HEK293T (cell line): Measurements from ENCODE around the gene TFF2.

Experiments used
- CTCF ChIA-PET: fragments of 350-600 bp; formaldehyde crosslinking; extraction: SDS; loops from one replicate; lab custom pipeline; 2021; ENCODE audit warnings: antibody characterized with exemption, inconsistent platforms; lab: Yijun Ruan, JAX
- POLR2A ChIA-PET: fragments of 350-600 bp; formaldehyde crosslinking; extraction: SDS; loops from one replicate; lab custom pipeline; 2020; ENCODE audit warnings: antibody characterized with exemption, inconsistent platforms; lab: Yijun Ruan, JAX
- DNase-seq: peaks from one replicate; pipeline ENCODE4 v3.0.0; 2012; ENCODE audit warnings: mixed read lengths; ENCODE audit errors: extremely low spot score
- ARNT ChIP-seq: fragments of 450-650 bp; IDR thresholded peaks from 2 replicates; pipeline ENCODE4 v1.6.1; 2017; ENCODE audit warnings: mild to moderate bottlenecking
- BHLHE40 ChIP-seq: fragments of 450-650 bp; IDR thresholded peaks from 2 replicates; pipeline ENCODE4 v1.6.1; 2016; ENCODE audit warnings: mild to moderate bottlenecking, moderate library complexity, borderline replicate concordance
- CTBP1 ChIP-seq: fragments of 450-650 bp; IDR thresholded peaks from 2 replicates; pipeline ENCODE4 v1.6.1; 2016; ENCODE audit warnings: borderline replicate concordance
- ELF4 ChIP-seq: fragments of 450-650 bp; IDR thresholded peaks from 2 replicates; pipeline ENCODE4 v1.6.1; 2017; ENCODE audit warnings: antibody characterized with exemption
- FOXA1 ChIP-seq: fragments of 450-650 bp; IDR thresholded peaks from 2 replicates; pipeline ENCODE4 v1.6.1; 2016; ENCODE audit warnings: mild to moderate bottlenecking
- FOXK2 ChIP-seq: fragments of 450-650 bp; IDR thresholded peaks from 2 replicates; pipeline ENCODE4 v1.6.1; 2016; ENCODE audit warnings: mild to moderate bottlenecking
- FOXM1 ChIP-seq: fragments of 450-650 bp; IDR thresholded peaks from 2 replicates; pipeline ENCODE4 v1.6.1; 2017; ENCODE audit warnings: mild to moderate bottlenecking, borderline replicate concordance
- HDGF ChIP-seq: fragments of 450-650 bp; IDR thresholded peaks from 2 replicates; pipeline ENCODE4 v1.6.1; 2017; ENCODE audit warnings: antibody characterized with exemption, borderline replicate concordance
- L3MBTL2 ChIP-seq: fragments of 450-650 bp; conservative IDR thresholded peaks from 2 replicates; pipeline ENCODE4 v1.6.1; 2016; ENCODE audit warnings: mild to moderate bottlenecking
- LEF1 ChIP-seq: fragments of 450-650 bp; IDR thresholded peaks from 2 replicates; pipeline ENCODE4 v1.6.1; 2017; ENCODE audit warnings: mild to moderate bottlenecking, borderline replicate concordance
- NFRKB ChIP-seq: fragments of 450-650 bp; IDR thresholded peaks from 2 replicates; pipeline ENCODE4 v1.6.1; 2016; ENCODE audit warnings: mild to moderate bottlenecking, moderate library complexity
- PKNOX1 ChIP-seq: fragments of 450-650 bp; IDR thresholded peaks from 2 replicates; pipeline ENCODE4 v1.6.1; 2016
- SP1 ChIP-seq: fragments of 450-650 bp; IDR thresholded peaks from 2 replicates; pipeline ENCODE4 v1.6.1; 2017
- SUZ12 ChIP-seq: fragments of 450-650 bp; IDR thresholded peaks from 2 replicates; pipeline ENCODE4 v1.6.1; 2016; ENCODE audit warnings: mild to moderate bottlenecking
- TARDBP ChIP-seq: fragments of 450-650 bp; IDR thresholded peaks from 2 replicates; pipeline ENCODE4 v1.6.1; 2016
- ZNF384 ChIP-seq: fragments of 450-650 bp; IDR thresholded peaks from 2 replicates; pipeline ENCODE4 v1.6.1; 2016

The TFF2 gene

DNA sequence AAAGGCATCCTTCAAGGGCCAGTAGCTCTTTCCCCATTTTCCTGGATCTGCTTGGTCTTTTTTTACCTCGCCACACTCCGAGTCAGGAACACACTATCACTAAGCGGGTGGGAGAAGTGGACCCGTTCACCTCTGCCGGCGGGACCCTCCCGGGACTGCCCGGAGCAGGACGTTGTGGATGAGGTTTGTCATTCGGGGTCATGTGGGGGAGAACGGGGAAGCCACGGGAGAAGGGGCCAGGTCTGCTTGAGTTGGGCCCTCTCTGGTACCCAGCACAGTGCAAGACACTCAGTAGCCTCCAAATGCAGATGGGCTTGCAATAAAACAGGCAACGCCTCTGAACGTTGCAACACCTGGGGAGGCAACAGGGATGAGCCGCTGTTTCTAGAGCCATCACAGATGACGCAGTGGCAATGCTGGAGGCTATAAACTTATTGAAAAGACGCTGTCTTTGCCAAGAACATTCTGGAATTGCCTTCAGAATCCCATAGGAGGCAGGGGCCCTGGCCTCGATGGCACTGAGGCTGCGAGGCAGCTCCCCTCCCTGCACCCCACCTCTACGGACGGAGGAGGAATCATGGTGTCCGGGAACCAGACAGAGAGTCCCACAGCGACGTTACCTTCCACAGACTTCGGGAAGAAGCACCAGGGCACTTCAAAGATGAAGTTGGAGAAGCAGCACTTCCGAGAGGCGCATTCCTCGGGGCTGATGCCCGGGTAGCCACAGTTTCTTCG is 3.8 kb downstream of the TFF2 start:
- CTCF ChIA-PET, result no interaction called here
- POLR2A ChIA-PET, result no interaction called here
- TF ChIP-seq TARDBP (no peak), SUZ12 (no peak), NFRKB (no peak), LEF1 (no peak), FOXM1 (no peak), ZNF384 (no peak), CTBP1 (no peak), ELF4 (no peak), BHLHE40 (no peak), SP1 (no peak), L3MBTL2 (no peak)
- no peak for DNase-seq

DNA sequence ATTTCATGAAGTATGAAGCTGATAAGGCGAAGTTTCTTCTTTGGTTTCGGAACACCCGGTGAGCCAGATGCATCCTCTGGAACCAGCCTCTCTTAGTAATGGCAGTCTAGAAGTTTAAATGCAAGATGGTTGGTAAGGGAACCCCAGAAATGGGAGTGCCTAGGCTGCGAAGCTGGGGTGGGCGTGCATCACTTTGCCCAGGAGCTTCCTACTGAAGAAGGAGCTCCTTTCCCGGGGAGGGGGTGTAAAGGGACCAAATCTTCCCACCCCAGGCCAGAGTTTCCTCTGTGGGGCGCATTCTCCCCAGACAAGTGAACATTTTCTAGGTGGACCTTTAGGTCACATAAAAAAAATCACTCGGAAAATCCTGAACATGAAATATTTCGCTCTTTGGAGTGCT is 4.4 kb downstream of the TFF2 start:
- TF ChIP-seq ARNT, result no peak
- no peak for TF ChIP-seq FOXK2
- no peak for TF ChIP-seq SP1
- no peak for TF ChIP-seq BHLHE40
- TF ChIP-seq TARDBP, result no peak
- no peak for TF ChIP-seq L3MBTL2
- no peak for TF ChIP-seq LEF1
- no peak for TF ChIP-seq HDGF
- no peak for TF ChIP-seq SUZ12
- no peak for TF ChIP-seq FOXM1
- no peak for TF ChIP-seq ZNF384
- no peak for DNase-seq
- CTCF ChIA-PET, result no interaction called here
- POLR2A ChIA-PET, result no interaction called here

DNA sequence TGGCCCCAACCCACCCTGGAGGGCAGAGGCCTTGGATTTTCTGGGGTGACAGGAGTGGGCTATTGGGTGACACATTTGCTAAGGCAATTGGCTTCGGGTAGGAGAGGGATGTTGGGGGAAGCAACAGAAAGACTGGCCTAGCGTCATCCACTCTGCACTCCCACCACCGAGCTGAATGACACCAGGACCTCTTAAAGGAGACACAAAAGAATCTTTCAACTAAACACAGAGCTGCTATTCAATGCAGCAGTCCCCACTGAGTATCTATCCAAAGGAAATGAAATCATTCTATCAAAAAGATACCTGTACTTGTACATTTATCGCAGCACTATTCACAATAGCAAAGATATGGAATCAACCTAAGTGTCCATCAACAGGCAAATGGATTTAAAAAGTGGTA is 6.2 kb downstream of the TFF2 start:
- POLR2A ChIA-PET, result no interaction called here
- TF ChIP-seq NFRKB (no peak), PKNOX1 (no peak), FOXA1 (no peak), HDGF (no peak), BHLHE40 (no peak), FOXM1 (no peak), ELF4 (no peak)
- CTCF ChIA-PET, result no interaction called here
- DNase-seq, result no peak

DNA sequence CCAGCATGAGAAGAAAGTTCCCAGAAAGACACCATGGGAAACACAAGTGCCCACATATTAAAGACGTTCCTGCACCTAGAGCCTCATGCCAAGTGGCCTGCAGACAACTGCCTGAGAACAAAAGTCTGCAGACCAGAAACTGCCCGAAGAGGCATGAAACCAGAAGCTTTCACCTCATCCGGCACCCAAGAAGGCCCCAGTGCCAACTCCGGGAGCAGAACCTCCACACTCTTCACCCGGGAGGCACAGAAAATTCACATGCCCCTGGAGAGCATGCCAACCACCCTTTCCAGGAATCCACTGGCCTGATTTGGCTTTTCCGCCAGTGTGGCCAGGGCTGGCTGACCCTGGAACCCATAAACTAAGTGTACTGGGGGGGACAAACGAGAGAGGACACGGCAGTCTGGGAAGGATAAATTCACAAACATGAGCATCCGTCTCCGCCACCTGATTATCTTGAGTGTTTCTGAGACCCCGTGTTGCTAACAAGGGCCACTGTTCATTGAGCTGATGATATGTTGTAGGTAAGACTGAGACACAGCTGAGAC is 6.8 kb downstream of the TFF2 start:
- ChIA-PET POLR2A (no interaction called here), CTCF (no interaction called here)
- no peak for DNase-seq
- TF ChIP-seq FOXA1, result no peak
- TF ChIP-seq LEF1, result no peak
- TF ChIP-seq PKNOX1, result no peak
- TF ChIP-seq ARNT, result no peak
- TF ChIP-seq NFRKB, result no peak
- no peak for TF ChIP-seq ZNF384
- no peak for TF ChIP-seq HDGF
- TF ChIP-seq CTBP1, result no peak
- no peak for TF ChIP-seq SUZ12
- no peak for TF ChIP-seq FOXM1

DNA sequence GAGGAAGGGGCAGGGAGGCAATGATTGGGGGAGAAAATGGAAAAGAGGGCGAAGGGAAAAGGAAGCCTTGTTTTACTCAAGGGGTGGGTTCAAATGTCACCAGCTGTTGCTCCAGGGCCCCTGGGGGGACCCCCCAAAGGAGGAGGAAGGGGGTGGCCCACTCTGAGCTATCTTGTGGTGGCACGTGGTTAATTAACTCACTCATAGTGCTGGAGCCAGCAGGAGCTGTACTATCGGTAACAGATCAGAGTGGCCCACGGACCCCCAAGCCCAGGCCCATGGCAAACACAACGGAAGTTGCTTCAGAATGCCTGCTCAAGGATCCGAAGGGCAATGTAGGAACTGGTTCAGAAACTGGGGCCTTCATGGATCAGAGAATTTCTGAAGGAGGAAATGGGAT is 7.2 kb downstream of the TFF2 start:
- CTCF ChIA-PET, result interaction anchor here (1.0 kb wide), 1 partner anchor 32 kb away, joined by 4 read pairs; no protein-coding TSS in a partner anchor

GRCh38 chr21:42343101-42343500 is 7.7 kb downstream of the TFF2 start:
- POLR2A ChIA-PET, result no interaction called here
- no peak for DNase-seq
- CTCF ChIA-PET, result interaction anchor here (1.0 kb wide), 1 partner anchor 32 kb away, joined by 4 read pairs; no protein-coding TSS in a partner anchor
- TF ChIP-seq FOXK2, result no peak
- no peak for TF ChIP-seq ZNF384
- no peak for TF ChIP-seq HDGF
- no peak for TF ChIP-seq FOXA1
- TF ChIP-seq CTBP1, result no peak
- no peak for TF ChIP-seq SP1
- no peak for TF ChIP-seq TARDBP
- no peak for TF ChIP-seq ARNT
- no peak for TF ChIP-seq NFRKB
- TF ChIP-seq FOXM1, result no peak
- TF ChIP-seq L3MBTL2, result no peak

More for the DNA sequence above, 7.2 kb downstream of the TFF2 start:
- POLR2A ChIA-PET, result no interaction called here
- no peak for DNase-seq
- TF ChIP-seq SUZ12 (no peak), FOXK2 (no peak), SP1 (no peak), BHLHE40 (no peak), ELF4 (no peak), FOXA1 (no peak), ZNF384 (no peak), HDGF (no peak)
